ENCODE data around the gene ZGRF1. TPM values are rescaled to one million over a fixed set of nuclear protein-coding genes. Genes with fewer than 3 reads are reported as not detected.

The ZGRF1 gene
- total RNA-seq, 4 donors from 2014 or later: 6.4 to 34.5 (median 8.1) TPM

GRCh38 chr4:112589206-112589605, 47.5 kb downstream of the ZGRF1 start:
- Histone ChIP-seq H3K27me3 (no peaks in the 10 kb centered on the region), H3K36me3 (no peaks in the 10 kb centered on the region), H3K9me3 (no peaks in the 10 kb centered on the region), H3K4me1 (no peaks in the 10 kb centered on the region), H3K4me3 (no peak overlapping the region), H3K27ac (no peak overlapping the region)
- intact Hi-C loops (cut with DNase I; ENCODE audit: low total_unique reads): no loop called here
- no peak for DNase-seq
- TF ChIP-seq, protein P1, sequence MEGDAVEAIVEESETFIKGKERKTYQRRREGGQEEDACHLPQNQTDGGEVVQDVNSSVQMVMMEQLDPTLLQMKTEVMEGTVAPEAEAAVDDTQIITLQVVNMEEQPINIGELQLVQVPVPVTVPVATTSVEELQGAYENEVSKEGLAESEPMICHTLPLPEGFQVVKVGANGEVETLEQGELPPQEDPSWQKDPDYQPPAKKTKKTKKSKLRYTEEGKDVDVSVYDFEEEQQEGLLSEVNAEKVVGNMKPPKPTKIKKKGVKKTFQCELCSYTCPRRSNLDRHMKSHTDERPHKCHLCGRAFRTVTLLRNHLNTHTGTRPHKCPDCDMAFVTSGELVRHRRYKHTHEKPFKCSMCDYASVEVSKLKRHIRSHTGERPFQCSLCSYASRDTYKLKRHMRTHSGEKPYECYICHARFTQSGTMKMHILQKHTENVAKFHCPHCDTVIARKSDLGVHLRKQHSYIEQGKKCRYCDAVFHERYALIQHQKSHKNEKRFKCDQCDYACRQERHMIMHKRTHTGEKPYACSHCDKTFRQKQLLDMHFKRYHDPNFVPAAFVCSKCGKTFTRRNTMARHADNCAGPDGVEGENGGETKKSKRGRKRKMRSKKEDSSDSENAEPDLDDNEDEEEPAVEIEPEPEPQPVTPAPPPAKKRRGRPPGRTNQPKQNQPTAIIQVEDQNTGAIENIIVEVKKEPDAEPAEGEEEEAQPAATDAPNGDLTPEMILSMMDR (IDR thresholded peaks at IDR 0.05): no peak

DNA sequence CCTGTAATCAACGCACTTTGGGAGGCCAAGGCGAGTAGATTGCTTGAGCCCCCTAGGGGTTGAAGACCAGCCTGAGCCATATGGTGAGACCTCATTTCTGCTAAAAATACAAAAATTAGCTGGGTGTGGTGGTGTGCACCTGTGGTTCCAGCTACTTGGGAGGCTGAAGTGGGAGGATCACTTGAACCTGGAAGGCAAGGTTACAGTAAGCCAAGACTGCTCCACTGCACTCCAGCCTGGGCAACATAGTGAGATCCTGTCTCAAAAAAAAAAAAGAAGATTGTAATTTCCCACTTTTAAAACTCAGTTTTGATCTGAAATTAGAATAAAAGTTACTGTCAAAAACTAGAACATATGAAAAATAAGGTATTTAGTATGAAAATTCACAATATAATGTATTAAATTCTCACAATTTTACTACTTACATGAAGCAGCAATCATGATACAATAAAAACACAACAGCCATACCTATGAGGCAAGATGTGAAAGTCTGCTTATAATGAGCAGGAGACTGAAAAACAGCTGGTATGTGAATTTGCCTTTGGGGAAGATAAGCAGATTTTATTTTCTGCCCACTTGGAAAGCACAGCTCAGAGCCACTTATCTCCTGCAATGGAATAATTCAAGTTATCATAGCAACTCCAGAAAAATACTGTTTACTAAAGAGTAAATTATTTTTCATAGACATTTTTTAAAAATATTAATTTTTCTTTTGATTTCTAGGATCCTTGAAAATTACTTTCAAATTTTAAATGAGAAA, 50.6 kb downstream of the ZGRF1 start:
- H3K27ac ChIP-seq: no peak overlapping the region
- intact Hi-C loops (cut with DNase I; ENCODE audit: low total_unique reads): no loop called here
- H3K36me3 ChIP-seq: no peaks in the 10 kb centered on the region
- no peaks in the 10 kb centered on the region for H3K4me1 ChIP-seq
- TF ChIP-seq POLR2A (IDR thresholded peaks at IDR 0.05): no peak
- TF ChIP-seq, protein P1 (IDR thresholded peaks at IDR 0.05): no peak
- no peak for DNase-seq
- H3K27me3 ChIP-seq: no peaks in the 10 kb centered on the region
- H3K4me3 ChIP-seq: no peak overlapping the region
- no peaks in the 10 kb centered on the region for H3K9me3 ChIP-seq

- Histone ChIP-seq H3K9me3 (no peaks in the 10 kb centered on the region), H3K4me3 (no peak overlapping the region), H3K27ac (no peak overlapping the region), H3K27me3 (no peaks in the 10 kb centered on the region), H3K4me1 (no peaks in the 10 kb centered on the region), H3K36me3 (no peaks in the 10 kb centered on the region)
- no peak for DNase-seq
- intact Hi-C loops (cut with DNase I; ENCODE audit: low total_unique reads): no loop called here
- TF ChIP-seq POLR2A (IDR thresholded peaks at IDR 0.05): no peak
- TF ChIP-seq, protein P1 (IDR thresholded peaks at IDR 0.05): no peak
These were observed 69.2 kb downstream of the ZGRF1 start for GRCh38 chr4:112567536-112567935.

GRCh38 chr4:112564706-112565270, 71.9 kb downstream of the ZGRF1 start:
- TF ChIP-seq POLR2A (IDR thresholded peaks at IDR 0.05): no peak
- TF ChIP-seq, protein P1 (IDR thresholded peaks at IDR 0.05): no peak
- intact Hi-C loops (cut with DNase I; ENCODE audit: low total_unique reads): no loop called here
- no peak for DNase-seq
- Histone ChIP-seq H3K4me3 (no peak overlapping the region), H3K27ac (no peak overlapping the region), H3K27me3 (no peaks in the 10 kb centered on the region), H3K9me3 (no peaks in the 10 kb centered on the region), H3K36me3 (no peaks in the 10 kb centered on the region), H3K4me1 (no peaks in the 10 kb centered on the region)

DNA sequence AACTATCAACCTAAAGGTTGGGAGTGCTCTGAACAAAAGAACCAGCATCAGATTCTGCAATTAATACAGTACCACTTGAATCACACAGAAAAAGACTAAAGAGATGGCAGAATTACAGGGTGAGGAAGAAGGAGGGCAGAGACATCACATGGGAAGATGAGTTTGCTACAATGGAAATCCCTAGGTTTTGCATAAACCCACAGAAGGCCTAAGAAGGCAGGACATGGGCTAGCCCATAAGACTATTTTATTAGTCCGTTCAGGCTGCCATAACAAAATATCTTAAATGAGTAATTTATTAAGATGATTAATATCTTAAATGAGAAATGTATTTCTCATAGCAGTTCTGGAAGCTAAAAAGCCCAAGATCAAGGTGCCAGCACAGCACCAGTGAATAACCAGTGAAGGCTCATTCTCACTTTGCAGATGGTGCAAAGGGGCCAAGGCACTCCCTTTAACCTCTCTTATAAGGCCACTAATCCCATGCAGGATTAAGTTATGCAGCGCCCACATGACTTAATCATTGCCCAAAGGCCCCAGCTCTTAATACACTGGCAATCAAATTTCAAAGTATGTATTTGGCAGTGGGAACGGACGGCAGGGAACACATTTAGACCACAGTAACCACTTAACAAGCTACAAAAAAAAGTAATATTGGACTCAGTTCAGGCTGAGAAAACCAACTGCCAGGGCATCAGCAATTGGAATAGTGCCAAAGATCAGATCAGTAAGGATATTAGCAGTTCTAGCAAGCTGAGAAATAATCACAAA, 73.1 kb downstream of the ZGRF1 start:
- intact Hi-C loops (cut with DNase I; ENCODE audit: low total_unique reads): no loop called here
- no peak overlapping the region for H3K4me3 ChIP-seq
- no peak overlapping the region for H3K27ac ChIP-seq
- DNase-seq: no peak
- H3K36me3 ChIP-seq: no peaks in the 10 kb centered on the region
- no peaks in the 10 kb centered on the region for H3K4me1 ChIP-seq
- H3K9me3 ChIP-seq: no peaks in the 10 kb centered on the region
- H3K27me3 ChIP-seq: no peaks in the 10 kb centered on the region
- TF ChIP-seq, protein P1 (IDR thresholded peaks at IDR 0.05): no peak
- TF ChIP-seq POLR2A (IDR thresholded peaks at IDR 0.05): no peak

Measured in uterus (tissue), 4 donors.